ENCODE results near the gene KRT74. TPM values are rescaled to one million over a fixed set of nuclear protein-coding genes. Genes with fewer than 3 reads are reported as not detected.

The KRT74 gene
- polyA plus RNA-seq, 2 of the 4 experiments (the other 2 are of a cell fraction), result not detected

DNA sequence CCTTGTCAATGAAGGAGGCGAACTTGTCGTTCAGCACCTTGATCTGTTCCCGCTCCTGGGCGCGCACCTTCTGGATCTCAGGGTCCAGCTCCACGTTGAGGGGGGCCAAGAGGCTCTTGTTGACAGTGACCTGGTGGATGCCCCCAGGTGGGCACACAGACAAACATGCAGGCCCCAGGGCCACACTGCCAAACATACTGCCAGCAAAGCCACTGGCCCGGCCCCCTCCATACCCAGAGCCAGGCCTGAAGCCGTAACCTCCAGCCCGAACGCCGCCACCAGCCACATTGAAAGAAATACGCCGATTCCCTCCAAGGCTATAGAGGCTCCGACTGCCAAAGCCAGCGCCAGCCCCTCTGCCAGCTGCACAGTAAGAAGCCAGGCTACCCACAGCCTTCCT, 337 bp downstream of the KRT74 start:
- no peak for DNase-seq (ENCODE audit: low read depth in 1 of 2, low spot score in 1 of 2)
- 93% methylated on average over 15 of the region's 15 CpGs for WGBS (ENCODE audit: missing lambda C conversion rate)
- ATAC-seq, result no peak
- POLR2A ChIA-PET, result no interaction called here
- Histone ChIP-seq H3K4me2 (no peak overlapping the region), H3K4me1 (no peaks in the 10 kb centered on the region), H3K4me3 (no peak overlapping the region), H3K27ac (no peak overlapping the region), H3K9me3 (no peaks in the 10 kb centered on the region)
- no peak for FAIRE-seq
- CTCF ChIA-PET, result interaction anchor here (0.7 to 5.3 kb wide), 9 partner anchors 9 to 433 kb away, joined by 3 to 39 read pairs (median 5); no protein-coding TSS in a partner anchor
- no peak for TF ChIP-seq RCOR1 (IDR thresholded peaks at IDR 0.05; ENCODE audit: low read depth, low read length)
- TF ChIP-seq RFX5 (IDR thresholded peaks at IDR 0.05), result no peak
- no peak for TF ChIP-seq CBX8 (IDR thresholded peaks at IDR 0.05)
- no peak for TF ChIP-seq KDM5A (IDR thresholded peaks at IDR 0.05)
- no peak for TF ChIP-seq RARB (CRISPR knock-in tag; IDR thresholded peaks at IDR 0.05)
- no peak for TF ChIP-seq EP300 (IDR thresholded peaks at IDR 0.05)
- TF ChIP-seq, protein P1, sequence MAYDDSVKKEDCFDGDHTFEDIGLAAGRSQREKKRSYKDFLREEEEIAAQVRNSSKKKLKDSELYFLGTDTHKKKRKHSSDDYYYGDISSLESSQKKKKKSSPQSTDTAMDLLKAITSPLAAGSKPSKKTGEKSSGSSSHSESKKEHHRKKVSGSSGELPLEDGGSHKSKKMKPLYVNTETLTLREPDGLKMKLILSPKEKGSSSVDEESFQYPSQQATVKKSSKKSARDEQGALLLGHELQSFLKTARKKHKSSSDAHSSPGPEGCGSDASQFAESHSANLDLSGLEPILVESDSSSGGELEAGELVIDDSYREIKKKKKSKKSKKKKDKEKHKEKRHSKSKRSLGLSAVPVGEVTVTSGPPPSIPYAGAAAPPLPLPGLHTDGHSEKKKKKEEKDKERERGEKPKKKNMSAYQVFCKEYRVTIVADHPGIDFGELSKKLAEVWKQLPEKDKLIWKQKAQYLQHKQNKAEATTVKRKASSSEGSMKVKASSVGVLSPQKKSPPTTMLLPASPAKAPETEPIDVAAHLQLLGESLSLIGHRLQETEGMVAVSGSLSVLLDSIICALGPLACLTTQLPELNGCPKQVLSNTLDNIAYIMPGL (CRISPR knock-in tag; IDR thresholded peaks at IDR 0.05; ENCODE audit: borderline replicate concordance), result no peak
- no peak for TF ChIP-seq GATA3 (IDR thresholded peaks at IDR 0.05; ENCODE audit: borderline replicate concordance)

DNA sequence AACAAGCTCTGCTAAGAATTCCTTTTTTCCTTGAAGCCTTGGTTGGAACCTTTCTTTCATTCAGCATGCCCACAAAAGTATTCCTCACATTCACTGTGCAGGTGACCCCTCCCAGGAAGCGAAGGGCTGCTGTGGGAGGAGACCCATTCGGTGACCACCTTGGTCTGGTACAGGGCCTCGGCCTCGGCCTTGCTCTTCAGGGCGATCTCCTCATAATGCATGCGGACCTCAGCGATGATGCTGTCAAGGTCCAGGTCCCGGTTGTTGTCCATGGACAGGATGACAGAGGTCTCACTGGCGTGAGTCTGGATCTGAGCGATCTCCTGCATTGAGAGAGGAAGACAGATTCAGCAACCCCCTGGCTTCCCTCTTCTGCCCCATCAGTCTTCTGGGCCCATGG, 3.1 kb downstream of the KRT74 start:
- Histone ChIP-seq H3K4me3 (no peak overlapping the region), H3K4me1 (no peaks in the 10 kb centered on the region), H3K9me3 (no peaks in the 10 kb centered on the region), H3K4me2 (no peak overlapping the region), H3K27ac (no peak overlapping the region)
- ATAC-seq (no peak), FAIRE-seq (no peak), DNase-seq (ENCODE audit: low read depth in 1 of 2, low spot score in 1 of 2) (no peak)
- 86% methylated on average over 10 of the region's 10 CpGs for WGBS (ENCODE audit: missing lambda C conversion rate)
- no peak for TF ChIP-seq MAZ (IDR thresholded peaks at IDR 0.05; ENCODE audit: borderline replicate concordance, low read depth, low read length)
- no peak for TF ChIP-seq NFE2L2 (conservative IDR thresholded peaks at IDR 0.05; ENCODE audit: low read length)
- TF ChIP-seq CBX2 (IDR thresholded peaks at IDR 0.05; ENCODE audit: borderline replicate concordance, low read depth), result no peak
- TF ChIP-seq, protein P2, sequence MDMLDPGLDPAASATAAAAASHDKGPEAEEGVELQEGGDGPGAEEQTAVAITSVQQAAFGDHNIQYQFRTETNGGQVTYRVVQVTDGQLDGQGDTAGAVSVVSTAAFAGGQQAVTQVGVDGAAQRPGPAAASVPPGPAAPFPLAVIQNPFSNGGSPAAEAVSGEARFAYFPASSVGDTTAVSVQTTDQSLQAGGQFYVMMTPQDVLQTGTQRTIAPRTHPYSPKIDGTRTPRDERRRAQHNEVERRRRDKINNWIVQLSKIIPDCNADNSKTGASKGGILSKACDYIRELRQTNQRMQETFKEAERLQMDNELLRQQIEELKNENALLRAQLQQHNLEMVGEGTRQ (IDR thresholded peaks at IDR 0.05), result no peak
- TF ChIP-seq ZC3H11A (IDR thresholded peaks at IDR 0.05), result no peak
- TF ChIP-seq TFCP2L1 (CRISPR knock-in tag; IDR thresholded peaks at IDR 0.05), result no peak
- no peak for TF ChIP-seq KDM1A (IDR thresholded peaks at IDR 0.05; ENCODE audit: low read depth)
- no peak for TF ChIP-seq ESRRA (IDR thresholded peaks at IDR 0.05; ENCODE audit: borderline replicate concordance, low read length)
- TF ChIP-seq, protein P3, sequence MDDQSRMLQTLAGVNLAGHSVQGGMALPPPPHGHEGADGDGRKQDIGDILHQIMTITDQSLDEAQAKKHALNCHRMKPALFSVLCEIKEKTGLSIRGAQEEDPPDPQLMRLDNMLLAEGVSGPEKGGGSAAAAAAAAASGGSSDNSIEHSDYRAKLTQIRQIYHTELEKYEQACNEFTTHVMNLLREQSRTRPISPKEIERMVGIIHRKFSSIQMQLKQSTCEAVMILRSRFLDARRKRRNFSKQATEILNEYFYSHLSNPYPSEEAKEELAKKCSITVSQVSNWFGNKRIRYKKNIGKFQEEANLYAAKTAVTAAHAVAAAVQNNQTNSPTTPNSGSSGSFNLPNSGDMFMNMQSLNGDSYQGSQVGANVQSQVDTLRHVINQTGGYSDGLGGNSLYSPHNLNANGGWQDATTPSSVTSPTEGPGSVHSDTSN (IDR thresholded peaks at IDR 0.05), result no peak
- no peak for TF ChIP-seq FOXS1 (CRISPR knock-in tag; IDR thresholded peaks at IDR 0.05)
- TF ChIP-seq ZSCAN20 (CRISPR knock-in tag; IDR thresholded peaks at IDR 0.05), result no peak
- no peak for TF ChIP-seq PHF8 (IDR thresholded peaks at IDR 0.05; ENCODE audit: borderline replicate concordance, low read depth)
- no peak for TF ChIP-seq TP53 (CRISPR knock-in tag; IDR thresholded peaks at IDR 0.05)
- TF ChIP-seq POLR2A (IDR thresholded peaks at IDR 0.05; ENCODE audit: low read length), result no peak
- no peak for TF ChIP-seq GATA3 (IDR thresholded peaks at IDR 0.05; ENCODE audit: borderline replicate concordance)
- CTCF ChIA-PET, result interaction anchor here (1.1 to 2.7 kb wide), 9 partner anchors 8 to 314 kb away, joined by 3 to 15 read pairs (median 6); partner anchors contain the start of gene KRT4
- POLR2A ChIA-PET, result no interaction called here

DNA sequence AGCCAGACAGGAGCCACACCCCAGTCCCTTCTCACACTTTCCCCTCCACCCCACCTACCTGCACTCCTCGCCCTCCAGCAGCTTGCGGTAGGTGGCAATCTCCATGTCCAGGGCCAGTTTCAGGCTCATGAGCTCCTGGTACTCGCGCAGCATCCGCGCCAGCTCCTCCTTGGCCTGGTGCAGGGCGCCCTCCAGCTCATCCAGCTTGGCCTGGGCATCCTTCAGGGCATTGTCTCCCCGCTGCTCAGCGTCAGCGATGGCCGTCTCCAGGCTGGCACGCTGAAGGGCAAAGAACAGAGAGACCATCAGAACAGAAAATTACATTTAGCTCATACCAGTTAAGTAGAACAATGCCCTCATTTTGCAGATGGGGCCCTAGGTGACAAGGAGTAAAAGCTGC, 5.5 kb downstream of the KRT74 start:
- H3K4me1 ChIP-seq, result no peaks in the 10 kb centered on the region
- no peaks in the 10 kb centered on the region for H3K9me3 ChIP-seq
- WGBS (ENCODE audit: missing lambda C conversion rate), result 82% methylated on average over 12 of the region's 12 CpGs
- ChIA-PET CTCF (interaction anchor here (1.4 to 2.7 kb wide), 4 partner anchors 10 to 297 kb away, joined by 4 to 15 read pairs (median 7); no protein-coding TSS in a partner anchor), POLR2A (no interaction called here)
- ATAC-seq, result no peak
- H3K27ac ChIP-seq, result no peak overlapping the region
- DNase-seq (ENCODE audit: low read depth in 1 of 2, low spot score in 1 of 2), result no peak
- no peak for FAIRE-seq
- no peak overlapping the region for H3K4me2 ChIP-seq
- no peak overlapping the region for H3K4me3 ChIP-seq
- TF ChIP-seq, protein P4, sequence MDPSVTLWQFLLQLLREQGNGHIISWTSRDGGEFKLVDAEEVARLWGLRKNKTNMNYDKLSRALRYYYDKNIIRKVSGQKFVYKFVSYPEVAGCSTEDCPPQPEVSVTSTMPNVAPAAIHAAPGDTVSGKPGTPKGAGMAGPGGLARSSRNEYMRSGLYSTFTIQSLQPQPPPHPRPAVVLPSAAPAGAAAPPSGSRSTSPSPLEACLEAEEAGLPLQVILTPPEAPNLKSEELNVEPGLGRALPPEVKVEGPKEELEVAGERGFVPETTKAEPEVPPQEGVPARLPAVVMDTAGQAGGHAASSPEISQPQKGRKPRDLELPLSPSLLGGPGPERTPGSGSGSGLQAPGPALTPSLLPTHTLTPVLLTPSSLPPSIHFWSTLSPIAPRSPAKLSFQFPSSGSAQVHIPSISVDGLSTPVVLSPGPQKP (IDR thresholded peaks at IDR 0.05; ENCODE audit: low read depth, low read length), result no peak
- no peak for TF ChIP-seq BHLHE40 (IDR thresholded peaks at IDR 0.05; ENCODE audit: low read depth, low read length)
- TF ChIP-seq JUNB (IDR thresholded peaks at IDR 0.05), result no peak
- TF ChIP-seq, protein P5, sequence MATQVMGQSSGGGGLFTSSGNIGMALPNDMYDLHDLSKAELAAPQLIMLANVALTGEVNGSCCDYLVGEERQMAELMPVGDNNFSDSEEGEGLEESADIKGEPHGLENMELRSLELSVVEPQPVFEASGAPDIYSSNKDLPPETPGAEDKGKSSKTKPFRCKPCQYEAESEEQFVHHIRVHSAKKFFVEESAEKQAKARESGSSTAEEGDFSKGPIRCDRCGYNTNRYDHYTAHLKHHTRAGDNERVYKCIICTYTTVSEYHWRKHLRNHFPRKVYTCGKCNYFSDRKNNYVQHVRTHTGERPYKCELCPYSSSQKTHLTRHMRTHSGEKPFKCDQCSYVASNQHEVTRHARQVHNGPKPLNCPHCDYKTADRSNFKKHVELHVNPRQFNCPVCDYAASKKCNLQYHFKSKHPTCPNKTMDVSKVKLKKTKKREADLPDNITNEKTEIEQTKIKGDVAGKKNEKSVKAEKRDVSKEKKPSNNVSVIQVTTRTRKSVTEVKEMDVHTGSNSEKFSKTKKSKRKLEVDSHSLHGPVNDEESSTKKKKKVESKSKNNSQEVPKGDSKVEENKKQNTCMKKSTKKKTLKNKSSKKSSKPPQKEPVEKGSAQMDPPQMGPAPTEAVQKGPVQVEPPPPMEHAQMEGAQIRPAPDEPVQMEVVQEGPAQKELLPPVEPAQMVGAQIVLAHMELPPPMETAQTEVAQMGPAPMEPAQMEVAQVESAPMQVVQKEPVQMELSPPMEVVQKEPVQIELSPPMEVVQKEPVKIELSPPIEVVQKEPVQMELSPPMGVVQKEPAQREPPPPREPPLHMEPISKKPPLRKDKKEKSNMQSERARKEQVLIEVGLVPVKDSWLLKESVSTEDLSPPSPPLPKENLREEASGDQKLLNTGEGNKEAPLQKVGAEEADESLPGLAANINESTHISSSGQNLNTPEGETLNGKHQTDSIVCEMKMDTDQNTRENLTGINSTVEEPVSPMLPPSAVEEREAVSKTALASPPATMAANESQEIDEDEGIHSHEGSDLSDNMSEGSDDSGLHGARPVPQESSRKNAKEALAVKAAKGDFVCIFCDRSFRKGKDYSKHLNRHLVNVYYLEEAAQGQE (IDR thresholded peaks at IDR 0.05), result no peak
- TF ChIP-seq SMC3 (IDR thresholded peaks at IDR 0.05), result no peak
- no peak for TF ChIP-seq GATA3 (IDR thresholded peaks at IDR 0.05; ENCODE audit: borderline replicate concordance)
- TF ChIP-seq EHMT2 (IDR thresholded peaks at IDR 0.05; ENCODE audit: low read depth), result no peak
- TF ChIP-seq POLR2AphosphoS2 (conservative IDR thresholded peaks at IDR 0.05; ENCODE audit: low read length), result no peak

Data from A549 (cell line).